AG09309 (cell line): ENCODE results near the gene NRK.
"Not testable (repeated sequence)": the region's sequence is repeated elsewhere in the genome, so short reads cannot be mapped to it uniquely, and the experiment has no call there.

Source experiments
- DNase-seq: peaks from one replicate; pipeline ENCODE4 v3.0.0-alpha.2; 2010; ENCODE audit warnings: low read depth
- H3K4me3 ChIP-seq: 2 replicates; pipeline ENCODE4 v1.5.1; 2011; ENCODE audit warnings: mild to moderate bottlenecking, low read depth, low read length, moderate library complexity; ENCODE audit not compliant: control insufficient read depth
- CTCF ChIP-seq: IDR thresholded peaks from 2 replicates; pipeline ENCODE4 v1.5.1; 2011; ENCODE audit warnings: mild to moderate bottlenecking, low read depth, low read length, inconsistent platforms; ENCODE audit not compliant: insufficient read depth, control insufficient read depth; ENCODE audit errors: missing control alignments

The NRK gene

GRCh38 chrX:105816517-105816916 lies 5.8 kb upstream of the NRK start:
- no peak overlapping the region for H3K4me3 ChIP-seq
- no peak for DNase-seq
- TF ChIP-seq CTCF, result no peak

- TF ChIP-seq CTCF, result no peak
- H3K4me3 ChIP-seq, result no peak overlapping the region
- DNase-seq, result no peak
These were observed 2.1 kb upstream of the NRK start for GRCh38 chrX:105820247-105820646.

- no peak for TF ChIP-seq CTCF
- no peak overlapping the region for H3K4me3 ChIP-seq
- no peak for DNase-seq
These were observed 743 bp upstream of the NRK start for GRCh38 chrX:105821471-105822121.

- no peak for DNase-seq
- H3K4me3 ChIP-seq, result no peak overlapping the region
- TF ChIP-seq CTCF, result no peak
These were observed 735 bp downstream of the NRK start for GRCh38 chrX:105823092-105823455.

- DNase-seq, result no peak
- H3K4me3 ChIP-seq, result no peak overlapping the region
- no peak for TF ChIP-seq CTCF
These were observed 6.7 kb downstream of the NRK start for GRCh38 chrX:105829011-105829410.

GRCh38 chrX:105837232-105837631 lies 14.9 kb downstream of the NRK start:
- no peak overlapping the region for H3K4me3 ChIP-seq
- DNase-seq, result no peak
- no peak for TF ChIP-seq CTCF

GRCh38 chrX:105845631-105846030 lies 23.3 kb downstream of the NRK start:
- no peak for DNase-seq
- no peak for TF ChIP-seq CTCF
- no peak overlapping the region for H3K4me3 ChIP-seq

- not testable (repeated sequence) for H3K4me3 ChIP-seq, DNase-seq
These were observed 27.8 kb downstream of the NRK start for GRCh38 chrX:105850100-105850499.
